Gastroesophageal sphincter (tissue), 4 donors: ENCODE data around the gene ALDH2. TPM values are rescaled to one million over a fixed set of nuclear protein-coding genes. Genes with fewer than 3 reads are reported as not detected.

Experiments
- ATAC-seq: fragments of 150-250 bp; one replicate; pipeline ENCODE4 v1.9.1; 2016; ENCODE audit warnings: mild to moderate bottlenecking, moderate library complexity
- H3K27ac ChIP-seq, 4 donors: fragments of 200-600 bp; sonication (generic) in 3 of 4; 1 replicate in 3 of 4; 2 replicates in 1 of 4; pipeline ENCODE4 v1.5.1; 2016 to 2019
- H3K27me3 ChIP-seq: fragments of 200-600 bp; sonication (generic); one replicate; pipeline ENCODE4 v1.5.1; 2019
- H3K36me3 ChIP-seq, 2 donors: fragments of 200-600 bp; sonication (generic); one replicate each; pipeline ENCODE4 v1.5.1; 2019; ENCODE audit warnings: control low read depth in 1 of 2
- H3K4me1 ChIP-seq, 3 donors: fragments of 200-600 bp; sonication (generic); 1 replicate in 2 of 3; 2 replicates in 1 of 3; pipeline ENCODE4 v1.5.1; 2016 to 2019; ENCODE audit warnings: control low read depth in 2 of 3
- H3K4me3 ChIP-seq, 2 donors: fragments of 200-600 bp; sonication (generic); one replicate each; pipeline ENCODE4 v1.5.1; 2019; ENCODE audit warnings: mild to moderate bottlenecking in 1 of 2, moderate library complexity in 1 of 2
- H3K9me3 ChIP-seq, 3 donors: fragments of 200-600 bp; sonication (generic); one replicate each; pipeline ENCODE4 v1.5.1; 2017 to 2019; ENCODE audit warnings: control low read depth in 2 of 3
- CTCF ChIP-seq, 4 experiments: fragments of 200-600 bp in 2 of 4; fragments of 450-650 bp in 2 of 4; sonication (generic) in 1 of 4; IDR thresholded peaks; one replicate each; pipeline ENCODE4 v1.5.1; 2017 to 2019; ENCODE audit warnings: antibody characterized with exemption in 4 of 4, mild to moderate bottlenecking in 2 of 4, moderate library complexity in 2 of 4
- EP300 ChIP-seq: sonication (generic); formaldehyde crosslinking; IDR thresholded peaks from one replicate; pipeline ENCODE4 v1.6.1; 2017; ENCODE audit warnings: antibody characterized with exemption, mild to moderate bottlenecking
- POLR2A ChIP-seq, 2 donors: fragments of 450-650 bp; IDR thresholded peaks; one replicate each; pipeline ENCODE4 v1.6.1; 2017; ENCODE audit warnings: antibody characterized with exemption in 2 of 2, mild to moderate bottlenecking in 2 of 2, moderate library complexity in 1 of 2
- POLR2AphosphoS5 ChIP-seq: sonication (generic); formaldehyde crosslinking; IDR thresholded peaks from one replicate; pipeline ENCODE4 v1.6.1; 2017; ENCODE audit warnings: antibody characterized with exemption
- WGBS, 2 donors: methylation state at CpG; one replicate each; pipeline ENCODE4 v1.1.5; 2018; ENCODE audit warnings: low coverage in 1 of 2; 5-methylcytosine and 5-hydroxymethylcytosine counted together
- total RNA-seq, 4 donors: library from RNA; depleted of rRNA; stranded (reverse); fragments of >200 nt; gene quantifications; one replicate each; pipeline ENCODE4 v1.1.0, GENCODE V29; 2016

Gene ALDH2
- total RNA-seq, 4 donors from 2014 or later, result 197 to 245 (median 209) TPM

- TF ChIP-seq POLR2A (IDR thresholded peaks at IDR 0.05), result no peak
- TF ChIP-seq POLR2AphosphoS5, result no peak
- no peak for TF ChIP-seq EP300
- no peak for TF ChIP-seq CTCF (IDR thresholded peaks at IDR 0.05)
- peaks cover 0 to 15% of the 10 kb centered on the region in 2 donors for H3K36me3 ChIP-seq
- 52 to 53% methylated on average over 5 to 11 of the region's 11 CpGs for WGBS, 2 donors
- peaks cover under 1% of the 10 kb centered on the region for H3K27me3 ChIP-seq
- peak overlapping the region; percentile 88 to 97 (median 94) for H3K27ac ChIP-seq
- peak overlapping the region; percentile 71 to 98 for H3K4me3 ChIP-seq
- H3K9me3 ChIP-seq, result no peaks in the 10 kb centered on the region
- peaks cover 0 to 51% (median 27%) of the 10 kb centered on the region in 3 donors for H3K4me1 ChIP-seq
- ATAC-seq, result no peak
Measured at GRCh38 chr12:111840807-111841206, 74.1 kb downstream of the ALDH2 start.

GRCh38 chr12:111841236-111841749 lies 74.6 kb downstream of the ALDH2 start:
- no peaks in the 10 kb centered on the region for H3K9me3 ChIP-seq
- peak overlapping the region; percentile 71 to 98 for H3K4me3 ChIP-seq
- peak; percentile 14 for ATAC-seq
- peaks cover 0 to 15% of the 10 kb centered on the region in 2 donors for H3K36me3 ChIP-seq
- H3K27me3 ChIP-seq, result no peaks in the 10 kb centered on the region
- WGBS, 2 donors, result 0% methylated on average over 3 to 11 of the region's 13 CpGs
- peak overlapping the region; percentile 88 to 97 (median 94) for H3K27ac ChIP-seq
- H3K4me1 ChIP-seq, result peaks cover 0 to 56% (median 27%) of the 10 kb centered on the region in 3 donors
- no peak for TF ChIP-seq CTCF (IDR thresholded peaks at IDR 0.05)
- no peak for TF ChIP-seq EP300
- TF ChIP-seq POLR2AphosphoS5, result no peak
- no peak for TF ChIP-seq POLR2A (IDR thresholded peaks at IDR 0.05)

DNA sequence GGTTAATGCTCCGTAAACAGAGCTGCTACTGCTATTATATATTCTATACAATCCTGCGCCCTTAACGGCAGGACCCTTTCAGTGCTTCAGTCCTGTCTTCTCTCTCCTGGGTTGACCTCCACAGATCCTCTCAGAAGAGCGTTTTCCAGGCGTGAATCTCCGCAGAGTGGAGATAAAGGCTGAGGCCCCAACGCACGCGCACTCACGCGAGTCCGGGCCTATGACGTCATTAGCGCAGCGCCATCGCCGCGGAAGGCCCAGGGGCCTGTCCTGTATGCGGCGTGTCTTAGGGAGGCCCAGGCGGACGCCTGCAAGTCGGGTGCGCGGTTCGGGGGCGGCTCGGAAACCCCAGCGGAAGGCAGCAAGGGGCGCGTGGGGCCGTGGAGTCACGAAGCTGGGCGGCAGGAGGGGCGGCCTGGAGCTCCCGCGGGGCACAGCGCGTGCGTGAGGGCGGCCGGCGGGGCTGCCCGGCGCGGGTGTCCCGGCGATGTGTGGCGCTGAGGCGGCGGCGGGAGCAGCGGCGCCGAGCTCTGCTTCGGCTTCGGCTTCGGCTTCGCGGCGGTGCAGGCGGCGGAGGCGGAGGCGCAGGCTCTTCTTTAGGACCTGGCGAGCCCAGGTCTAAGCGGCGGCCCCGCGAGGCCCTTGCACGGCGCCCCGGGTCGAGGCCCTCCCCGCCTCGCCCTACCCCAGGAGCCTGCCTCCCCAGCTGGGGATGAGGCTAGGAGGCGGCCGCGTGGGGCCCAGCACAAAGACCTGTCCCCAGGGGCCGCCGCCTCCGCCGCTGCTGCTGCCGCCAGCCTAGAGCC lies 75.2 kb downstream of the ALDH2 start, which contains the start of gene MAPKAPK5:
Gene MAPKAPK5, plus strand, starts transcription at position 479 of the 806 bp plus-strand sequence. CDS start 506 bp downstream, outside the sequence.
- no peaks in the 10 kb centered on the region for H3K9me3 ChIP-seq
- peak; percentile 96 for ATAC-seq
- peak within 1 kb of the TSS; percentile 88 to 97 (median 94) for H3K27ac ChIP-seq
- TF ChIP-seq POLR2AphosphoS5 (peak; percentile 91), POLR2A (IDR thresholded peaks at IDR 0.05) (peak; percentile 46 to 63), EP300 (no peak), CTCF (IDR thresholded peaks at IDR 0.05) (peak in 1 of 4 experiments; percentile 19)
- H3K36me3 ChIP-seq, result peaks cover 0 to 15% of the 10 kb centered on the region in 2 donors
- H3K4me3 ChIP-seq, result peak within 1 kb of the TSS; percentile 71 to 98
- peaks cover 0 to 62% (median 27%) of the 10 kb centered on the region in 3 donors for H3K4me1 ChIP-seq
- 0% methylated on average over 10 of the region's 84 CpGs; no CpG with 5 or more reads in 1 of the 2 donors for WGBS, 2 donors
- no peaks in the 10 kb centered on the region for H3K27me3 ChIP-seq

DNA sequence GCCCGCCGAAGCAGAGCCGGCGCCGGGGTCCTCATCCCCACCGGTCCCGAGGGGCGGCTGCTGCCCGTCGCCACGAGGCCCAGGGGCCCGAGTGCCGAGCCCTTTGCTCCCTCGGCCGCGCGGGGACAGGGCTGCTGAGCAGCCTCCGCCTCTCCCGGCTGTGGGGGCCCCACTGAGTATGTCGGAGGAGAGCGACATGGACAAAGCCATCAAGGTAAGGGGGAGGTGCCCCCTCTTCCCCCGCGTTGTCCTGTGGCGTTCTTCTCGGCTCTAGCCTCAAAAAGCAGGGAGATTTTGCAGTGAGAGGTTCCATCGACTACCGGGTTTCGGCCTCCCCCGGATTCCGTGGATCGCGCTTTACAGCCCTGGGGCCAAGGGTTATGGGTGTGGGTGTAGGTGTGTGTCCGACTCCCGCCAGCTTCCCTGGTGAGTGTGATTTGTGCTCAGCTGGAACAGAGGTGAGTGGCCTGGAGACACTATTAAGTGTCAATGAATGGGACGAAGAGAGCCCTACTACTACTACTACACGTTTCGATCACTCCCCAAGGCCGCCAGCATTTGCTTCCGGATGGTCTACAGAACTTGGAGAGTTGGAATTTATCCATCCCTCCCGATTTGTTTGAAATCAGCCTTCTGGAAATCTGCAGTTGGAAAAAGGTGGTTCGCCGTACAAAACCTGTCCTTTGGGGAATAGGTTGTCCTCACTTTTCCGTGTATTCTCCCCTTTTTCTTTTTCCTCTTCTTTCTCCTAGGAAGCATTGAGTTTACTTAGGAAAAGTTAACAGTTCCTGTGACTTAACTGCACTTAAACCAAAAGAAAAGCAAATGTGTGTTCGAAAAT lies 76.0 kb downstream of the ALDH2 start:
- Histone ChIP-seq H3K4me3 (peak overlapping the region; percentile 71 to 98), H3K9me3 (no peaks in the 10 kb centered on the region), H3K4me1 (peaks cover 0 to 65% (median 27%) of the 10 kb centered on the region in 3 donors), H3K27ac (peak overlapping the region; percentile 88 to 97 (median 94)), H3K36me3 (peaks cover 0 to 15% of the 10 kb centered on the region in 2 donors), H3K27me3 (no peaks in the 10 kb centered on the region)
- ATAC-seq, result peak; percentile 7
- 8 to 9% methylated on average over 9 of the region's 44 CpGs for WGBS, 2 donors
- TF ChIP-seq EP300 (no peak), CTCF (IDR thresholded peaks at IDR 0.05) (no peak), POLR2AphosphoS5 (no peak), POLR2A (IDR thresholded peaks at IDR 0.05) (no peak)
